CD4-positive, alpha-beta T cell treated with Interferon gamma for 1 hour (primary cell): ENCODE data around the gene CASP10.
A peak's percentile ranks its signal among the peaks of the same experiment; 100 is the strongest.
"Not testable (repeated sequence)": the region's sequence is repeated elsewhere in the genome, so short reads cannot be mapped to it uniquely, and the experiment has no call there.

ENCODE experiments used
- DNase-seq: peaks from one replicate; pipeline ENCODE4 v3.0.0-alpha.2; 2020

CASP10 gene

DNA sequence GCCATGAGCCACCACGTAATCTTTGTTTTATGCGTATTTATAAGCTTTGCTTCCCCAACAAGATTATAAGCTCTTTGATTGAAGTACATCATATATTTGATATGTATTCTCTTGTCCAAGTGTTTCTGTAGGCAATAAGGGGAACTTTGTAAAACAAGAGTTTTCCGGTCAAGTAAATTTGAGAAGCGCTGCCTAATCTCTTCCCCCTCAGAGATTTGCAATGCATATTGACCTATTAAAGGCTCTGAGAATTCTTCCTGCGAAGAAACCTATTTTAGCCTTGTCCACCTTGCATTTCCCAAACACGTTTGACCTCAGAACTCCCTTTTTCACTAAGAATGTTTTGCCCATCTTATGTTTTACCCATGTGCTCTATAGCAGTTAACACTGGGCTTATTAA, 26.9 kb upstream of the CASP10 start:
- DNase-seq = no peak

DNA sequence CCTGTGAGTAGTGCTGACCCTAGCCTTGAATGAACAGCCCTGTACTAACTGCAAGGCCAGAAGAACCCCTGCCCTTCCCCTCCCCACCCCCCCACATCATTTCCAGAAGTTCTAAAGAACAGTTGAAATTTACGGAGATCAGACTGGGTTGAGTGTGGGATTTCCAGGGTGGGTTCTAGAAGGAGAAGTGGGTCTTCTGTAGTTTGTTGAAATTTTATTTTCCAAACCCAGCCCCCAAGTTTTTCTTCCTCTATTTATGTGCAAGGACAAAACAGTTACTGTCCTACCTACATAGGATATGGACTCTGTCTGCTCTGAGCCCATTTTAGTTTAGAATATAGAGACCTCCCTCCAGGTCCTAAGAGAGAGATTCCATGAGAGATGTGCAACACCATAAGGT, 26.3 kb upstream of the CASP10 start:
- no peak for DNase-seq

DNA sequence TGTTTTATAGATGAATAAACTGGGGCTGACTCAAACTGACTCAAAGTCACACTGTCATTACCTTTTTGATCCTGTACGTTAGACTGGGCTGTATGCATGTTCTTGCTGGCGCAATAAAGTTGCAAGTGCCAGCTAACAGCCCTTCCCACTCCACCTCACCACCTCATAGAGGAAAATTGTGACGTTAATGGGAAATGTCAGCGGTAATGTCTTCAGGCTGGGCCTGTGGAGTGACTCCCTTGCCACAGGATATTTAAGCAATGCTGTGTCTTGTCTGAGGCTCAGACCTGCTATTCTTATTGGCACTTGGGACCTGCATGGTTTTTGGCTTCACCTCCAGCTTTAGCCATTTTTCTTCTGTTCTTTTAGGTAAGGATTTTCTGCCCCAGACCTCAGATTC, 25.2 kb upstream of the CASP10 start:
- peak; percentile 40 for DNase-seq

DNA sequence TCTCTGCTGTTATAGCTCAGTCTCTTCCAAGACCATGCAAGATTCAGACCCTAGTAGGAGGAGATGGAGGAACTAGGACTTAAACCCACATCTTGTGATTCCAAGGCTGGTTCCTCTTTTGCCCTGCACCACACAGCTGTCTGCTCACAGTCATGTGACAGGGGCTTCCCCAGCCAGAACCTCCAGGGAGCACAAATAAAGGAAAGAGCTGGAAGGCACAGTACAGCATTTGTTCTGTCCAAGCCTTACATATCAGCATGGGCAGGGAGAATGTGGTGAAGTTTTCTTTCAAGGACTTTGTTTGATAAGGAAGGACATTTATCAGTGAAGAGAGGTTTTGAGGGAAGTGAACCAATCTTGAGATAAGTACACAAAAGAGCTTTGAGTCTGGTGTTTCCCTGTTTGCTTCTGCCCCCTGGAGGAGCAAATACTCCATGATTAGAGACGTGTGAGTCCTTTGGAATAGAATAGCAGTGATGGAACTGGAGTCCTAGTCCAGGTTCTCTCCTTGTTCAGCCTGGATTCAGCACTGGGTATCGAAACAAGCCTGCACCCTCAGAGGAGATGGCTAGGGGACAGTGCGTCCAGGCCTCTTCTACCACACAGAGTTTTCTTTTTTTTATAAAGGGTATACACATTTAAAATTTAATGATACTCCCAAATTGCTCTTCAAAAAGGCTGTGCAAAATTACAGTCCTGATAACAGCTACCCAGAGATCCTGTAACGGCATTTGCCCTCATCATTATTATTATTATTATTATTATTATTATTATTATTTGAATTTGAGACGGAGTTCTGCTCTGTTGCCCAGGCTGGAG, 24.6 kb upstream of the CASP10 start:
- peak; percentile 79 for DNase-seq

DNA sequence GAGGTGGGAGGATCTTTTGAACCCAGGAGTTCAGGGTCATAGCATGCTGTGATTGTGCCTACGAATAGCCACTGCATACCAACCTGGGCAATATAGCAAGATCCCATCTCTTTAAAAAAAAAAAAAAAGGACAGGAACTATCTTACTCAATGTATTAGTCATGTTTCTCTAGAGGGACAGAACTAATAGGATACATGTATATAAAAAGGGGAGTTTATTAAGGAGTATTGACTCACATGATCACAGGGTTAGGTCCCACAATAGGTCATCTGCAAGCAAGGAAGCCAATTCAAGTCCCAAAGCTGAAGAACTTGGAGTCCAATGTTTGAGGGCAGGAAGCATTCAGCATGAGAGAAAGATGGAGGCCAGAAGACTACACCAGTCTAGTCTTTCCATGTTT, 18.8 kb upstream of the CASP10 start:
- DNase-seq = no peak

DNA sequence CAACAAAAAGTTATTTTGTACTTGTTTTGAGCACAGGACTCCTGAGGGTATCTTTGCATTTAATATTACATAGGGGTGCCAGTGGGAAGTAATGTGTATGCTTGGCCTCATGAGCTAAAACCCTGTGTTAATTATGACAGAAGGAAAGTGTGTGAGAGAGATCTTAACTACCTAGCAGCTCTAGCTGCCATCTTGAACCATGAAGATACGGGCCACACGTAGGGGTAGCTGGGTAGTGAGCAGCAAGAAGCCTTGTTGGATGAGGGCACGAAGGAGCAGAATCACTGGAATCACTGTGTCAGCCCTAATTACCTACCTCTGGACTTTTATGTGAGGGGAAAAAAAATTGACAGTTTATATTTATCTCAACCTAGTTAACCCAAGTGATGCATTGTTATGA, 15.4 kb upstream of the CASP10 start:
- no peak for DNase-seq

DNA sequence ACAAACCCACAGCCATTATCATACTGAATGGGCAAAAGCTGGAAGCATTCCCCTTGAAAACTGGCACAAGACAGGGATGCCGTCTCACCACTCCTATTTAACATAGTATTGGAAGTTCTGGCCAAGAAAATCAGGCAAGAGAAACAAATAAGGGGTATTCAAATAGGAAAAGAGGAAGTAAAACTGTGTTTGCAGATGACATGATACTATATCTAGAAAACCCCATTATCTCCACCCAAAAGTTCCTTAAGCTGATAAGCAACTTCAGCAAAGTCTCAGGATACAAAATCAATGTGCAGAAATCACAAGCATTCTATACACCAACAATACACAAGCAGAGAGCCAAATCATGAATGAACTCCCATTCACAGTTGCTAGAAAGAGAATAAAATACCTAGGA, 14.4 kb upstream of the CASP10 start:
- DNase-seq = not testable (repeated sequence)

DNA sequence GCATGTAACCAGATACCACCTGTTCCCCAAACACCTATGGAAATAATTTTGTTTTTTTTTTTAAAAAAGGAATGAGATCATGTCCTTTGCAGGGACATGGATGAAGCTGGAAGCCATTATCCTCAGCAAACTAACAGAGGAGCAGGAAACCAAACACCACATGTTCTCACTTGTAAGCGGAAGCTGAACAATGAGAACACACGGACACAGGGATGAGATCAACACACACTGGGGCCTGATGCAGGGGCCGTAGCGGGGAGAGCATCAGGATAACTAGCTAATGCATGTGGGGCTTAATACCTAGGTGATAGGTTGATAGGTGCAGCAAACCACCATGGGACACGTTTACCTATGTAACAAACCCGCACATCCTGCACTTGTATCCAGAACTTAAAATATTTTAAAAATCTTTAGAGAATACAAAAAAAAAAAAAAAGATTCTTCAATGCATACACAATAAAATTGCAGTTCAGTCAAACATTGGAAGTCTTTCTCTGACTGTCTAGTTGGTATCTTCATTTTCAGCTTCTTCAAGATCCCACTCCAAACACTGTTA, 11.6 kb upstream of the CASP10 start:
- no peak for DNase-seq

DNA sequence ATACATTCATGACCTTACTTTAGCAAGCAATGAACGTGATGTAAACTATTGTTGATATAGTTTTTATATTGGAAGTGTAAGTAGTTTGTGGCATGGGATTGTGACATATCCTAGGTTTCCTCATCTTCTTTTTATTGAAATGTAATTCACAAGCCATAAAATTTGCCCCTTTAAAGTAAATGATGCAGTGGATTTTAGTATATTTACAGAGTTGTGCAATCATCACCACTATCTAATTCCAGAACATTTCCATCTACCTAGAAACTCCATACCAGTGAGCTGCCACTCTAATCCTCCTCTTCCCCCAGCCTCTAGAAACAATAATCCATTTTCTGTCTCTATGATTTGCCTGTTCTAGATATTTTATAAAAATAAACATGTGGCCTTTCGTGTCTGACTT, 10.7 kb upstream of the CASP10 start:
- no peak for DNase-seq

DNA sequence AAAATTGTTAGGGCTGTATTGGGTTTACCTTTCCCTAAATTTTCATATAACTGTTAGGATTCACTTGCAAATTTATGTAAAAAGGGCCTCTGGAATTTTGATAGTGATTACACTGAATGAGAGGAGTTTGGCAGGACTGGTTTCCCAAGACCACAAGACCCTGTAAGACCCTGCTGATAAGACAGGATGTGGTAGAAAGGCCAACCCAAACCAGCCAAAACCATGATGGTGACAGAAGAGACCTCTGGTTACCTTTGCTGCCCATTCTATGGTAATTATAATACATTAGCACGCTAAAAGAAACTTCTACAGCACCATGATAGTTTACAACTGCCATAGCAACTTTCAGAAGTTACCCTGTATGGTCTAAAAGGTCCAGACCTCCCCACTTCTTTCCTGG, 8.3 kb upstream of the CASP10 start:
- no peak for DNase-seq

DNA sequence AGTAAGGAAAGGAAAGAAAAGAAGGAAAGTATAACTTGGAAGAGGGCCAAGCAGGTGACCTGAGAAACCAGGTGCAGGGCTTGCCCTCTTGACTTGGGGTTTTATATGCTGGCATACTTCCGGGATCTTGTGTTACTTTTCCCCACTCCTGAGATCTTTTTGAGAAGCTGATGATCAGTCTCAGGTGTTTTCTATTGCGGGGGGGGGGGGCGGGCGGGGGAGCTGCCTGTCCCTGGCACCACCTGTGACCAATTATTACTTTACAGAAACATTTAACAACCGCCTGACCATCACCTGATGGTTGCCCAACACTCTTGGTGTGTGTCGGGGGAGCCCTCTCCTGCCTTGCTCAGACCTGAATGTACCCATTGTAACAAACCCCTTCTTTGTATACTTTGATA, 6.9 kb upstream of the CASP10 start:
- no peak for DNase-seq

DNA sequence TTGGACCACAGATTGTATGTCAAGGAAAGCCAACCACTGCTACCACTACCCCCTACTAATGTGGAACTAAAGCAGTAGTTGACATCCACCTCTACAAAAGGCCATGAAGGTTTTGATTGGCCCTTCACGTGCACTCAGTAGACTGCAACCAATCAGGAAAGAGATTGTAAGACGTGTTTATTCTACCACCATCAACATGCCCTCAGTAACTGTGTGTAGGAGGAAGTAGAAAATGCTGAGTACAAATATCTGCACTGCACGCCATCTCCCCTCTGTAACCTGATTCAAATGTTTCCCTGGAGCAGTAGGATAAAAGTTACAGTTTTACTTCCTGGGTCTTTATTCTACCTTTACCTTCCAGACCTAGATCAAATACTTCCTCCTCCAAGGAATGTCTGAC, 2.9 kb upstream of the CASP10 start:
- DNase-seq = no peak

DNA sequence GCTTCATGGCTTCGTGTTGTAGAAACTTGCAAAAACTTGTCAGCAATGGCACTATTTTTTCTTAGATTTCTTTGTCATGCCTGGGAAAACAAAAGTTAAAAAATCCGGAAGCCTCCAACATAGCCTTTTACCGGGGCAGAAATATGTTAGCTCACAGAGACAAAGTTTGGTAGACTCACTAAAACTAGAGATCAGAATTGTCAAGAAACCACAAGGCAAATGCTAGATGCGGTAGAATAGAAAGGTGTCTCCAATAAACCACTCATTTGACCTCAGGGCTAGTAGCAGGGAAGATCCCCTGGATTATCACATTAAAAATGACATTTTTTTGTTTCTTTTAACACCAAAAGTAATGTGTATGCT, 405 bp downstream of the CASP10 start:
- DNase-seq = no peak

DNA sequence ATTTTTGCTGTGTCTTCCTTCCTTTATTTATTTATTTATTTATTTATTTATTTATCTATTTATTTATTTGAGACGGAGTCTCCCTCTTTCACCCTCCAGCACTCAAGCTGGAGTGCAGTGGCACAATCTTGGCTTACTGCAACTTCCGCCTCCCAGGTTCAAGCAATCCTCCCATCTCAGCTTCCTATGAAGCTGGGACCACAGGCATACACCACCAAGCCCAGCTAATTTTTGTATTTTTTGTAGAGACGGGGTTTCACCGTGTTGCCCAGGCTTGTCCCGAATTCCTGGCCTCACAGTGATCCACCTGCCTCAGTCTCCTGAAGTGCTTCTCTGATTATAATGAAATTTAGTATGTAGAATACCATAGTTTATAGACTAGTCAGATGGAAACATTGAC, 894 bp downstream of the CASP10 start:
- DNase-seq = not testable (repeated sequence)

DNA sequence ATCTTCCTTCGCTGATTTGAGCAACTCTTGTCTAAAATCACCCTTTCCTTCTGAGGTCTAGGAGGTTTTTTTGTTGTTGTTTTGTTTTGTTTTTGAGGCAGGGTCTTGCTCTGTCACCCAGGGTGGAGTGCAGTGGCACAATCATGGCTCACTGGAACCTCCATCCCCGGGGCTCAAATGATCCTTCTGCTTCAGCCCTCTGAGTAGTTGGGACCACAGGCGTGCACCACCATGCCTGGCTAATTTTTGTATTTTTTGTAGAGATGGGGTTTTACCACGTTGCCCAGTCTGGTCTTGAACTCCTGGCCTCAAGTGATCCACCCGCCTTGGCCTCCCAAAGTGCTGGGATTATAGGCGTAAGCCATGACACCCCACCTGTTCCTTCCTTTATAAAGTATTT, 1.3 kb downstream of the CASP10 start:
- DNase-seq = not testable (repeated sequence)

DNA sequence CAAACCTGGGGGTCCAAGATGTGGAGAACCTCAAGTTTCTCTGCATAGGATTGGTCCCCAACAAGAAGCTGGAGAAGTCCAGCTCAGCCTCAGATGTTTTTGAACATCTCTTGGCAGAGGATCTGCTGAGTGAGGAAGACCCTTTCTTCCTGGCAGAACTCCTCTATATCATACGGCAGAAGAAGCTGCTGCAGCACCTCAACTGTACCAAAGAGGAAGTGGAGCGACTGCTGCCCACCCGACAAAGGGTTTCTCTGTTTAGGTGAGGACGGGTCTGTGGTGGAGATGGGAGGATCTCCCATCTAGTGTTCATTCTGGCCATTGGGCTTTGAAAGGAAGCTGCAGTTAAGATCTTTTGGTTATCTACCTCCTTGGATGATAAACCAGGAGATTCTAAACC, 2.9 kb downstream of the CASP10 start:
- no peak for DNase-seq

DNA sequence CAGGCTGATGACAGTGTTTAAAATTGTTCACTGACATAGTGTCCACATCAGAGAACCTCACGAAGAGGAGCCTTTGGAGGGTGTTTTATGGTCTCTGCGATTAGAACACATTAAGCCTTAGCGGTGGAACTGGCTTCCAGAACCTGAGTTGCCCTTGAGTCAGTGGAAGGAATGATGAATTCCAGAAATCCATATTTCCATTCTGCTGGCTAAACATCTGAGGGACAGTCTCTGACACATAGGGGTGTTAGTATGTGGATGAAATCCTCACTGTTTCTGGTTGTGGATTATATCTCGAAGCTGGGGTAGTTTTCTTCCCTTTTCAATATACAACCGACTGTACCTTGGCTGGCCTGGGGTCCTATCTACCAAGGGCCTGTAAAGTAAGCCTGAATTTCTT, 4.0 kb downstream of the CASP10 start:
- DNase-seq = no peak

DNA sequence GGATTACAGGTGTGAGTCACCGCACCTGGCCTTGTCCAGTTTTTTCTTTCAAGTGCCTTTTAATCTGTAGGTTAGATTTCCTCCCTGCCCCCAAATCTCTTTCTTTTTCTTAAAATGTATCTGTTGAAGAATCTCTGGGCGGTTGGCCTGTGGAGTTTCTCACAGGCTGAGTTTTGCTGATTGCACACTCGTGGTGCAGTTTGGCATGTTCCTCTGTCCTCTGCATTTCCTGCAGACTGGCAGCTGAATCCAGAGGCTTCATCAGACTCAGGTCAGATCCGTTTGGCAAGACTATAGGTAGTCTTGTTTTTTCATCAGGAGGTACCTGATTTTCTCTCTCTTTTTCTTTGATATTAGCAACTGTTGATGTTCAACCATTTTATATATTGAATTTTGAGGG, 5.5 kb downstream of the CASP10 start:
- no peak for DNase-seq

DNA sequence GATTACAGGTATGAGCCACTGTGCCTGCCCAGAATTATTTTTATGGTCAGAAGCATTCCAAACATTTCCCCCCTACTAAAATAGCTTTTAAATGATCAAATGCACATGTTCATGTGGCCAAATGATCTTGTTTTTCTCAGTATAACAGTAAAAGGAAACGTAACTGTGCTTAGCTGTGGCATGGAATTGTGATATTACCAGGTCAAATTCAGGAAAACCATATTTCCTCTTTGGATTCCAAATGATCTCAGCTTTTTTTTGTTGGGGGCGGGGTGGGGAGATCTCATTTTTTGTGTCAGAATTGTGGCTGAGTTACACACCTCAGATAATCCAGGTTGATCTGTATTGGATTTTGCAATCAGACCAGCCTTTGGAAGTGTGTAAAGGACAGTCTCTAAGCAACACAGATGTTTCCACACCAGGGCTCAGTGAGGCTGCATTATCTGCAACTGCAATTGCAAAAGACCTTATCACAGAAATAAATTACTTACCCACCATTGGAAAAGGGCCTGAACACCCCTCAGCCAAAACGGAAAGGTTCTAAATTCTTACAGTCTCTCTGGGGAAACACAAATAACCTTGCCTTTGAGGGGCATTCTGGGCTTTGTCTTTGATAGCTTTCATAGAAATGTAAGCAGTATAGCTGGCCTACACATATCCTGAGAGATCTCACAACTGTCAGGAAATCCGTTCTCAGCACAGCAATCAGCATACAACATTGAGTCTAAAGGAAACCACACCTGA, 8.4 kb downstream of the CASP10 start:
- no peak for DNase-seq

DNA sequence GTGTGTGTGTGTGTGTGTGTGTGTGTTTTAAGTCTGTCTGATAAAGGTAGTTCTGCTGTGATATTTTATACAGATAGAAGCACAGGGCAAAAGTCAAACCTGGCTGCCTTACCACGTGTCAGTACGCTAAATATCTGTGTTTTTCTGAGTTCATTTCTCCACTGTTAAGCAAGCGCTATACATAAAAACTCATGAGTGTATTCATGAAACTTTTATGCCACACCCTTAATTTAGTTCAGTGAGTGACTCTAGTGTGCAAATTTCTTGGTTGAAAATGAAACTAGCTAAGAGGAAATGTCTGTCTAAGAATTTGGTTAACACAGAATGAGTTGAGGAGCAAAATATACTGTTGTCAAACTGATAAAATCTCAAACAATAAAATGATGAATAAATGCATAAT, 11.2 kb downstream of the CASP10 start:
- no peak for DNase-seq

DNA sequence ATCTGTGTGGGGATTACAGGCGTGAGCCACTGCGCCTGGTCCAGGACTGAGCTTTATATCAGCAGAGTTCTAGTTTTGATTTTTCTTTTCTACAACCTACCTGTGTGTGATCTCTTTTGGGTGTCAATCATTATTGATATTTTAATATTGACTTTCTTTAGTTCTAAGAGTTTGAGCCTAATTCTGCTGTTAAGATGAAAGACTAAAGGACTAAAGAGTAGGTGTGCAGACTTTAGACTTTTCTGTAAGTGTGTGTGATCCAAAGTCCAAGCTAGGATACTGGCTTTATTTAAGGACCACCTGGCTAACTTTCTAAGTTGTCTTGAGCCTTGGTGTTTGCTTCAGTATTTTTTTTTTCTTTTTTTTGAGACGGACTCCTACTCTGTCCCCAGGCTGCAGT, 12.4 kb downstream of the CASP10 start:
- no peak for DNase-seq

DNA sequence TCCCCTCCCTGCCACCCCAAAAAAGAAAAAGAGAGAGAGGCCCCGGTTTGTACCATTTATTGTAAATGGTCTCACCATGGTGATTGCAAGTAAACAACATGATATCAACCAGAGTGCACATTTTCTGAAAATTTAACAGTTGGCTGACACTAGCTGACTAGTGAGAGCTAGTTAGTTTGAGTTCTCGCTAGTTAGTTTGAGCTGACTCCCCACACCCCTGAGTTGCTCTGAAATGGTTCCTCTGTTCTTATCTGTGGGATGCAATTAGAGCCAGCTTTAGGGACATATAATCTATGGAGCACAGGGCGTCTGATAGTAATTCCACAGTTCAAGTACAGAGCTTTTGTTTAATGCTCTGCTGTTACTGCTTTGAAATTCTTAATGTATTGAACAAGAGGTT, 13.1 kb downstream of the CASP10 start:
- DNase-seq = no peak

DNA sequence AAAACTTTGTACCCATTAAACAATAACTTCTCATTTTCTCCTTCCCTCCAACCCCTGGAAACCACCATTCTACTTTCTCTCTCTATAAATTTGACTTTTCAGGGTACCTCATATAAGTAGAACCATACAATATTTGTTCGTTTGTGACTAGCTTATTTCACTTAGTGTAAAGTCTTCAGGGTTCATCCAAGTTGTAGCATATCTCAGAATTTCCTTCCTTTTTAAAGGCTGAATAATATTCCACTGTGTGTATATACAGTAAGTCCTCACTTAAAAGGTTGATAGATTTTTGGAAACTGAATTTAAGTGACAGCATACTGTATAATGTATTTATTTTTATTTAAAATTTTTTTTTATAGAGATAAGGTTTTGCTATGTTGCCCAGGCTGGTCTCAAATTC, 13.9 kb downstream of the CASP10 start:
- no peak for DNase-seq

DNA sequence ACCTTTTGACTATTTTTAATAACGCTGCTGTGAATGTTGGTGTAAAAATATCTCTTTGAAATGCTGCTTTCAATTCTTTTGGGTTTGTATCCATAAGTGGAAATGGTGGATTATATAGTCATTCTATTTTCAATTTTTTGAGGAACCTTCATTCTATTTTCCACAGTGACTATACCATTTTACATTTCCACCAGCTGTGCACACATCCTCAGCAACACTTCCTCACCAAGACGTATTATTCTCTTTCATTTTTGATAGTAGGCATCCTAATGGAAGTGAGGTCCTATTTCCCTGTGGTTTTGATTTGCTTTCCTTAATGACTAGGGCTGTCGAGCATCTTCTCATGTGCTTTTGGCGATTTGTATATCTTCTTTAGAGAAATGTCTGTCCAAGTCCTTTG, 14.8 kb downstream of the CASP10 start:
- no peak for DNase-seq

DNA sequence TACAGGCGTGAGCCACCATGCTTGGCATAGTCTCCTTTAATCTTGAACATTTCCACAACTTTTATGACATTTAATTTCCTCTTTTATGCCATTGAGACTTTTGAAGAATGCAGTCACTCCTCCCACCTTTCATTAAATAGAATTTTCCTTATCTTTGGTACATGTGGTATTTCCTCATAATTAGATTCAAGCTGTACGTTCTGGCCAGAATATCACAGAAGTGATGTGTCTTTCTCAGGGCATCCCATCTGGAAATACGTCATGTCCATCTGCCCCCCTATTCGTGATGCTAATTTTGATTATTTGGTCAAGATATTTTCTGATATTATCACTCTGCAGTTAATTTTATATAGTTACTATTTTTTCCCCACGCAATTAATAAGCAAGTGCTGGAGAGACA, 16.9 kb downstream of the CASP10 start:
- DNase-seq = no peak
